Stimulated activated CD8-positive, alpha-beta memory T cell treated with anti-CD3 and anti-CD28 coated beads, Interleukin-4, amount 100 ng/mL, for 48 hours (primary cell): ENCODE measurements around the gene TIGD3.

Experiments used
- DNase-seq: peaks from one replicate; pipeline ENCODE4 v3.0.0-alpha.2; 2020

TIGD3 gene

DNA sequence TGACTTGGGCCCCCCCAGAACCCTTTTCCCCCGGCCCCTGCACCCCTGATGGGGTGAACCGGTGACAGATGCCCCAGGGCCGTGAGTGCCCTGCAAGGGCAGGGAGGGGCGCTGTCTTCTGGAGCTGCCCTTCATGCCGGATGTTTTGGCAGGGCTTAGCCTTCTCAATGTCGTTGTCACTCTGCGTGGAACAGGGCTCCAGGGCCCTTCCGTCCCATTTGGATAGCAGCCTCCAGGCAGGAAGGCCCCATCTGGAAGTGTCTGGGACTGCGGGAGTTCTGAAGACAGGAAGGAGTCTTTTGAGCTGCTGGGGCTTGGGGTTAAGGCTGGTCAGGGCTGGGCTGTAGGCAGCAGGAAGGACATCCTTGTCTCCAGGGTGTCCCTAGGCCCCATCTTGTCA, 36.4 kb downstream of the TIGD3 start:
- no peak for DNase-seq

DNA sequence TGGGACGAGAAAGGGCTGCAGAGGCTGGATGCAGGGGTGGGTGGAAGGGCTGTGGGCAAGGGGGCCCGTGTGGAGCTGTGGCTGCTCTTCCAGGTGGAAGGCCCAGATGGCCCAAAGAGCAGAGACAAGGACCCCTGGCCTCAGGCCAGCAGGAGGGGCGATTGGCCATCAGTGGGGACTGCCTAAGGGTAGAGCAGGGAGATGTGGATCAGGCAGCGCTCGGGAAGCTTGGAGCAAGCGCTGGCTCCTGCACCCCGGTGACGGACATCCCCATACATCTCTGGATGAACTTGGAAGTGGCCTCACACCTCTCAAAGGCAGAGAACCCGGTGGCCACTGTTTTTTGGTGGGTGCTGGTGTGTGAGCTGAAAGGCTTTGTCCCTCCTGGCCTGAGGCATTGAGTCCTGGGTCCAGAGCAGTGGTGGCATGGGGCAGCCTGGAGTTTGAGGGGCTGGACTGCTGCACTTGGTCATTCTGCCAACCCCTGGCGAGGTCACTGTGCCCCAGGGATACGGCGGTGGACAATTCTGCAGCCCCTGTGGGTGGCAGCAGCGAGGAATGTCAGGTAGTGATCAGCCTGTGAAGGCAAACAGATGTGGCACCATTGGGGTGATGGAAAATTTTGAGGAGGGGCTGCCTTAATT, 37.8 kb downstream of the TIGD3 start:
- no peak for DNase-seq

GRCh38 chr11:65392899-65393298, 38.3 kb downstream of the TIGD3 start:
- no peak for DNase-seq

GRCh38 chr11:65393513-65394079, 39.0 kb downstream of the TIGD3 start:
- DNase-seq: no peak

GRCh38 chr11:65394125-65394536, 39.6 kb downstream of the TIGD3 start:
- DNase-seq: no peak

DNA sequence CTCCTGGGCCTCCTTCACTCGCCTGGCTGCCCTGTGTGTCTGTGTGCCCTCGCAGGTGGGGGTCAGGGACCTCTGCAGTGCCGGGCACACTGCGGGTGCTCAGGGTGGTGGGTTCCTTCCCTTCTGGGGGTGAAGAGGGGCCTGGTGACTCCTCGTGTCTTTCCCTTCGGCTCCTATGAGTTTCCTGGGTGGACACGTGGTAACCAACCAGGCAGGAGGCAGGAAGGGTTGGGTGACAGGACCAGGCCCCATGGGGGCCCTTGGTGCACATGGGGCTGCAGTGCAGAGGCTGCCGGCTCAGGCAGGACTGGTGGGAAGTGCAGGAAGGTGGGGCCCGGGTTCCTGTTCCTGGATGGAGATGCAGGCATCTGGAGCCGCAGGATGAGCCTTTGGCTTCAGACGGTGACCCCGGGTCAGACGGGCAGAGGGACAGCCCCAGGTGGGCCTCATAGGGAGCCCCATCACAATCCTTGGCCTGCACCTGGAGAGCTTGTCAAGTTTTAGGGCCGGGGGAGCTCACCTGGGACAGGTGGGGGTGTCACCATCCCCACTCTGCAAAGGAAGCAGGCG, 41.5 kb downstream of the TIGD3 start:
- no peak for DNase-seq

- DNase-seq: no peak
Measured at GRCh38 chr11:65396769-65397745, 42.5 kb downstream of the TIGD3 start.

DNA sequence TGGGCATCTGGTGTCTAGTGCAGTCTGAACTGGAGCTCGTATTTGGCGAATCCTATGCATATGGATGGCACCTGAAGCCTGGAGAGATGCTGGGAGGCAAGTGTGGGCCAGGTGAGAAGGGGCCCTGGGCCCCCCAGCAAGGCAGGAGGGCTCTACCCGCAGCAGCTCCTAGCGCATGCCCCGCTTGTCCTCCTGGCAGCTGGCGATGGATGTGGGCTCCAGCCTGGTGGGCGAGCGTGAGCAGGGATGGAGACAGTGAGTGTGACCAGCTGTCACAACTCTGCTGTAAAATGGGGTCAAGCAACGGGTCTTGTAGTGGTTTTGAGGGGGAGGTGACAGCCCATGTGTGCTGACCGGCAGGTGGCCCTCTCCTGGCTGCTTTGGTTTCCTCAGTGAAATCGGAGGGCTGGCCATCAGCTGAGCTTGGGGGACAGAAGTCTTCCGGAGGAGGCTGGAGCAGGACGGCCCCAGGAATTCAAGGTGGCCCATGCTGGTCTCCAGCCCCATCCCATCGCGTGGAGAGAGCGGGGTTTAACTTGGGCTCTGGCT, 43.9 kb downstream of the TIGD3 start:
- DNase-seq: no peak

DNA sequence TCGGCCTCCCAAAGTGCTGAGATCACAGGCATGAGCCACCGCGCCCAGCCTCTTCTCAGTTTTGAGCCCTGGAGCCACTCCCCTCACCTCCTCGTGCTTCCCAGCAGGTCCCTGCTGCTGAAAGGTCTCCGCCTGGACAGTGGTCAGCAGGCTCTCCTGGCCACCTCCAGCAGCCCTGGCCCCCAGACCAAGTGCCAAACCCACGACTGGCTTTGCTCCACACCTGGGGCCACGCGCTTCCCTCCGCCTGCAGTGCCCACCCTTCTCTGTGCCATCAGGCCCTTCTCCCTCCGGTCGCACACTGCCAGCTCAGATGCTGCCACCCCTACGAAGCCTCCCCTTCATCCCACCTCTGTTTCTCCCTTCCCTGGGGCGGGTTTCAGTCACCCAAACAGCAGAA, 44.7 kb downstream of the TIGD3 start:
- DNase-seq: no peak

GRCh38 chr11:65399845-65400244, 45.3 kb downstream of the TIGD3 start:
- DNase-seq: no peak

GRCh38 chr11:65400307-65401072, 45.9 kb downstream of the TIGD3 start:
- no peak for DNase-seq

DNA sequence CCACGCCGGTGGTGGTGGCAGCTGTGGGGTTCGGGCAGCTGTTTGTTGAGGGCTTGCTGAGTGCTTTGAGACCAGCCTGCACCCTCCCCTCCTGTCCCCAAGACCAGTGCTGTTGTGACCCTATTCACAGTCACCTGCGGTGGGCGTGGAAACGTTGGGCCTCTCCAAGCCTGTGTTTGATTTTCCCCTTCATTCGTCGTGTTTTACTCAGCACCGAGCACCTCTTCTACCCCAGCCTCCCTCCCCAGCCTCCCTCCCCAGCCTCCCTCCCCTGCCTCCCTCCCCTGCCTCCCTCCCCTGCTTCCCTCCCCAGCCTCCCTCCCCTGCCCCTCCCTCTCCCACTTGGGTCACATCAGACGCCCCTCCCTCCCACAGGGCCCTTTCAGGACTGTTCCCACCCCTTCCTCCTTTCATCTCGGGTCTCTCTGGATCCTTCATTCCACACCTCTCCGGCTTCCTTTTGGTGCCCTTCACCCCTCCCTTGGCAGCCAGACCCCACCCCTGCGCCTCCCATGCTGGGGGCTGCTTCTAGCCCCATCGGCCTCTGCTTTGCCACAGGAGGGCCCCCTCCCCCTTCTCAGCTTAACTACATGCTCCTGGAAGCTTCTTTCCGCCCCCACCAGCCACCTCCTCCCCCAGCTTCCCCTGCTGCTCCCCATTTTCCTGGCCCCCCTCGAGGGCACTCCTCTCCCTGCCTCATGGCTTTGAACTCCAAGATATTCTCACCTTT, 46.7 kb downstream of the TIGD3 start:
- DNase-seq: no peak

DNA sequence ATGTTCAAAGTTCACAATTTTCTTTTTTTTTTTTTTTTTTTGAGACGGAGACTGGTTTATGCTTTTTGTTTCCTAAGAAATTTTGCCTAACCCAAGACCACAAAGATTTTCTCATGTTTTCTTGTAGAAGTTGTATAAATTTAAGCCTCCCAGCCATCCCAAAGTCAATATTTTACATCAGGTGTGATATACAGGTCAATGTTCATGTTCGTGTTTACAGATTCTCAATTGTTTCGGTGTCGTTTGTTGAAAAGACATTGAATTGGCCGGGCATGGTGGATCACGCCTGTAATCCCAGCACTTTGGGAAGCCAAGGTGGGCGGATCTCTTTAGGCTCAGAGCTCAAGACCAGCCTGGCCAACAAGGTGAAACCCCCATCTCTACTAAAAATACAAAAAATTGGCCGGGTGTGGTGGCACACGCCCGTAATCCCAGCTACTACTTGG, 47.3 kb downstream of the TIGD3 start:
- DNase-seq: no peak

GRCh38 chr11:65402790-65403189, 48.2 kb downstream of the TIGD3 start:
- DNase-seq: no peak

- no peak for DNase-seq
Measured at GRCh38 chr11:65403607-65404121, 49.1 kb downstream of the TIGD3 start.

- no peak for DNase-seq
Measured at GRCh38 chr11:65404210-65404609, 49.7 kb downstream of the TIGD3 start.

GRCh38 chr11:65404638-65405339, 50.2 kb downstream of the TIGD3 start:
- DNase-seq: no peak
